KOPT-K1 (cell line): ENCODE results near the gene WFDC1.
"Not testable (repeated sequence)": the region's sequence is repeated elsewhere in the genome, so short reads cannot be mapped to it uniquely, and the experiment has no call there.

ENCODE experiments used
- H3K27ac ChIP-seq: fragments of 200-600 bp; sonication (generic); 2 replicates; pipeline ENCODE4 v1.5.1; 2016; ENCODE audit warnings: antibody characterized with exemption, mild to moderate bottlenecking, low read depth, low read length; ENCODE audit not compliant: poor library complexity, severe bottlenecking
- H3K36me3 ChIP-seq: fragments of 200-600 bp; sonication (generic); 2 replicates; pipeline ENCODE4 v1.5.1; 2017; ENCODE audit warnings: antibody characterized with exemption, mild to moderate bottlenecking, low read length, moderate library complexity; ENCODE audit not compliant: insufficient read depth
- H3K9me3 ChIP-seq: fragments of 200-600 bp; sonication (generic); 2 replicates; pipeline ENCODE4 v1.5.1; 2017; ENCODE audit warnings: antibody characterized with exemption, low read length, mild to moderate bottlenecking; ENCODE audit not compliant: insufficient read depth, poor library complexity, severe bottlenecking

Gene WFDC1

DNA sequence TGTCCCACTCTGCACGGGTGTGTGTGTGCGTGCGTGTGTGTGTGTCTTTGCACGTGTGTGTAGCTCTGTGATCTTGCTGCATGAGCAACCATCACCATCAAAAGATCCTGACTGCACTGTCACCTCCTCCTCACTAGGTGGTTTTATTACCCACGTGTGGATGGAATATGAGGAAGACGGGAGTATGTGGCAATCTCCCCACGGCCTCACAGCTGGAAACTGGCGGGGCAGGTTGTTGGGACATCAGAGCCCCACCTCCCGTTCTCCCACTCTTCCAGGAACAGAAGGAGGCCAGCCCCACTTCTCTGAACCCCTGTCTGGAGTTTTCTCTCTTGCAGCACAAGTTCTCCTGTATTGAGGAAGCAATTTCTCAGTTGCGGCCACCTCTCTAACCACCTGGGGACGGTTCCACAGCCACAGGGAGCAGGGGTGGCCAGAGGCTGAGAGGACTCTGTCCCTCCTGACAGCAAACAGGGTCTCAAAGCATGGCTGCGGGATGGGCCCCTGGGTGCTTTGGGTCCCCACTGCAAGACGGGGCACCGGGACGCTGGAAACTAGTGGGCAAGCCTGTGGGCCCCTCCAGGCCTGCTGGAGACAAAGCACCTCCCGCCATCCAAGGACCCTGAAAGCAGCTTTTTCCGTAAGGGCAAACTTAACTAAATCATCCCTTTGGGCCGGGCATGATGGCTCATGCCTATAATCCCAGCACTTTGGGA, 45.8 kb downstream of the WFDC1 start:
- Histone ChIP-seq H3K27ac (no peak overlapping the region), H3K36me3 (no peaks in the 10 kb centered on the region), H3K9me3 (peaks cover 16% of the 10 kb centered on the region)

DNA sequence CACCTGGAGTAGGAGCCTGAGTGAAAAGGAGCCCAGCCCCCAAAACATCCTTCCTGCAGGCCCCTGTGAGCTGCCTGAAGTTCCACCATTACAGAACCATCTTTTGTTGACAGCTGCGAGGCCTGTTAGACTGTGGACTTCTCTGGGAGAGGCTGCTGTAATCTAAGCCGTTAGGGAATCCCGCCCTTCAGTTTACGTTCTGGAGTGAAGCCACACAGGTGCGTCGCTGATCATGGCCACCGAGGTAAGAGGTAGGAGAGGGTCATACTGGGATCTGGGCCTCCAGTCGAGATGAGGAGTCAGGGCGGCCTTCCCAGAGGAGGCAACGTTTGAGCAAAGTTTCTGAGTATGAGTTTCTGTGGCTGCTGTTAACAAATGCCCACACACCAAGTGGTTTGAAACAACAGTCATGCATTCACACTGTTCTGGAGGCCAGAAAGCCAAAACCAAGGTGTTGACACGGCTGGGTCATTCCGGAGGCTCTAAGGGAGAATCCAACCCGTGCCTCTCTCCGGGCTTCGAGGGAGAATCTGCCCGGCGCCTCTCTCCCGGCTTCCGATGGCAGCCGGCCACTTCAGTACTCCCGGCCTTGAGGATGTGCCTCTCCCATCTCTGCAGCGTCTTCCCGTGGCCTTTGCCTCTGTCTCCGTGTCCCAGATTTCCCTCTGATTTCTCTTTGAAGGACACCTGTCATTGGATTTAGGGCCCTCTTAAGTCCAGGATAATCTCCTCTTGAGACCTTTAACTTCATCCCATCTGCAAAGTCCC, 47.0 kb downstream of the WFDC1 start:
- H3K27ac ChIP-seq = no peak overlapping the region
- H3K9me3 ChIP-seq = peaks cover 12% of the 10 kb centered on the region
- no peaks in the 10 kb centered on the region for H3K36me3 ChIP-seq

DNA sequence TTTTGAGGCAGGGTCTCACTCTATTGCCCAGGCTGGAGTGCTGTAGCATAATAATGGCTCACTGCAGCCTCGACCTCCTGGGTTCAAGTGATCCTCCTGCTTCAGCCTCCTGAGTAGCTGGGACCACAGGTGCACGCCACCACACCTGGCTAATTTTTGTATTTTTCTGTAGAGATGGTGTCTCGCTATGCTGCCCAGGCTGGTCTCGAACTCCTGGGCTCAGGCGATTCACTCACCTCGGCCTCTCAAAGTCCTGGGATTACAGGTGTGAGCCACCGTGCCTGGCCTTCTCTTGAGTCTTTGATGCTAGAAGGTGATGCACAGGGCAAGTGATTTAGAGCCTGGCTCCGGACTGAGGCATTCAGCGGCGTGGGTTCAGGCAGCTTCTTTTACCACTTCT, 49.1 kb downstream of the WFDC1 start:
- H3K9me3 ChIP-seq, H3K36me3 ChIP-seq, H3K27ac ChIP-seq: not testable (repeated sequence)

DNA sequence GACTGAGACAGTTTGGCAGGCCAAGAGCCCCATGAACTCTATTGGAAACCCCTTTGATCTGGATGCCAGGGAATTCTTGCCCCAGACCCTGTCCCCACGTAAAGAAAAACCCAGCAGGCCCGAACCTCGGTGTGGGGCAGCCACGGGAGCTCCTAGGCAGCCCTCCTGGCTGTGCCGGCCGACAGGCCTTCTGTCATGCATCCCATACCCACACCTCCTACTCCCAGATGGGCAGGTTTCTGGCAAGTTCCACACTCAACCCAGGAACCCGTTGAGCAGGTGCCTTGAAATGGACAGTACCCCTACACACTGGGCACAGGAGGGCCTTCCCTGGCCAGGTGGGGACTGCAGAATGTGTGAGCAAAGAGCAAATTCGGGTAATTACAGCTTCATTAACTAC, 50.1 kb downstream of the WFDC1 start:
- Histone ChIP-seq H3K9me3 (no peaks in the 10 kb centered on the region), H3K36me3 (no peaks in the 10 kb centered on the region), H3K27ac (no peak overlapping the region)

DNA sequence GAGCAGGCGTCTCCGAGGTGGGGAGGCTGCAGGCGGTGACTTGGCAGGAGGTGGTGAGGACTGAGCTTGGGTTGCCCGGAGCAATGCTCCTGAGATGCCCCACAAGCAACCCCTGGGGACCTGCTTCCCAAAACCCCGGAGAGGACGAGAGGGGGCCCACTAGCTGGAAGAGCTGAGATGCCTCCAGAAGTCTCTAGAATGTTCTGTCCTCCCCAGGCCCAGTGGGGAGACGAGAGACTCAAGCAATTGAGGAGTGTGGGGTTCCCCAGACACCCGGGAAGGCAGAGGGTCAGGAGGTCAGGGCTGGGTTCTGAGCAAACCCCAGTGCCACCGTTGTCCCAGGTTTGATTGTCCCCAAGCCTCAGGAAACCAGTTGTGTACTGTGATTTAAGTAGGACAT, 52.5 kb downstream of the WFDC1 start:
- Histone ChIP-seq H3K9me3 (no peaks in the 10 kb centered on the region), H3K27ac (no peak overlapping the region), H3K36me3 (no peaks in the 10 kb centered on the region)

DNA sequence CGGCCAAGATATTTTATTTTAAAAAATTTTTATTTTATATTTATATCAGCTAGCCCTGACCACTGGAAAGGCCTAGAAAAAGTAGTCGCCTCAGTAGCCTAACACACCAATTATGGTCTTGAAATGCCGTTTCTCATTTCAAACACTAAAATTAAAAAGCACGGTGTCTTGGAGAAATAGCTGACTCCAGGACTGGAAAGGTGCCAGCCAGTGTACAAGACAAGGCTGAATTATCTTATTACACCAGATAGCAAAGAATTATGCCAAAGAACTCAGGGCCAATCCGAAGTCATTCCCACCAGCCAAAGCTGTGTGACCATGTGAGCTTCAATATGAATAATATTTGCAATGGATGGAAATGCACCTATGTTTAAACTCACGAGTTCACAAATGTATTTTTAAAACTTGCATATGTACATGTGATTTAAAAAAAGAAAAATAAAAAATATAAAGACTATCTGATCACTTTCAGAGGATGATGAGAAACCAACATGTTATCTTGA, 53.8 kb downstream of the WFDC1 start:
- no peaks in the 10 kb centered on the region for H3K36me3 ChIP-seq
- H3K27ac ChIP-seq = no peak overlapping the region
- H3K9me3 ChIP-seq = no peaks in the 10 kb centered on the region

DNA sequence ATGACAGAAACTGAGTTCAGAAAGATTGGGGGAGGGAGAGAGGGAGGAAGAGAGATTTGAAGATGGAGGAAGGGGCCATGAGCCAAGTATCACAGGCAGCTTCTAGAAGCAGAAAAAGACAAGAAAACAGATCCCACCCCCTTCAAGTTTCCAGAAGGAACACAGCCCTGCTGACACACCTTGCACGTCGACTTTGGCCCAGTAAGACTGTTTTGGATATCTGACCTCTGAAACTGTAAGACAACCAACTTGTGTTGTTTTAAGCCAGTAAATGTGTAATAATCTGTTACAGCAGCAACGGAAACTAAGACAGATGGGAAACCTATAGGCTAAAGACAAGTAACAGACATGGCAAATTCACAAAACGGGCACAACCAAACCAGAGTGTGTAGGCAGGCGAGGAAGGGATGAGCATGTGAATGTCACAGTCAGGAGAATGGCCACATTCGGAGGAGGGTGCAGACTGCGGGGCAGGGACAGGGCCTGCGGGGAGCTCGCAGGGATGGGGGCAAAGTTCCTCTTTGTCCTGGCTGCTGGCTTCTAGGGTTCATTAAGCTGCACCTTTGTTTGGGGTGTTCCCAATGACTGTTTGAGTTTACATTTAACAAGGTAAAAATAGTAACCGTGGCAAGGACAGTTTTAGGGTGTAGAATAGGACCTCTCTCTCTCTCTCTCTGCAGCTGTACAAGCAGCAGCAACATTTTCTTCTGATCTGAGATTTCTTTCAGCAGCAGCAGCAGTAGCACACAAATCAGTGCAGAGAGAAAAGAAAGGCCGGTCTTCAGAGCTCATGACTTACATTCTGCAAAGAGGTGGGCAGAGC, 55.4 kb downstream of the WFDC1 start:
- Histone ChIP-seq H3K9me3 (no peaks in the 10 kb centered on the region), H3K36me3 (no peaks in the 10 kb centered on the region), H3K27ac (no peak overlapping the region)

DNA sequence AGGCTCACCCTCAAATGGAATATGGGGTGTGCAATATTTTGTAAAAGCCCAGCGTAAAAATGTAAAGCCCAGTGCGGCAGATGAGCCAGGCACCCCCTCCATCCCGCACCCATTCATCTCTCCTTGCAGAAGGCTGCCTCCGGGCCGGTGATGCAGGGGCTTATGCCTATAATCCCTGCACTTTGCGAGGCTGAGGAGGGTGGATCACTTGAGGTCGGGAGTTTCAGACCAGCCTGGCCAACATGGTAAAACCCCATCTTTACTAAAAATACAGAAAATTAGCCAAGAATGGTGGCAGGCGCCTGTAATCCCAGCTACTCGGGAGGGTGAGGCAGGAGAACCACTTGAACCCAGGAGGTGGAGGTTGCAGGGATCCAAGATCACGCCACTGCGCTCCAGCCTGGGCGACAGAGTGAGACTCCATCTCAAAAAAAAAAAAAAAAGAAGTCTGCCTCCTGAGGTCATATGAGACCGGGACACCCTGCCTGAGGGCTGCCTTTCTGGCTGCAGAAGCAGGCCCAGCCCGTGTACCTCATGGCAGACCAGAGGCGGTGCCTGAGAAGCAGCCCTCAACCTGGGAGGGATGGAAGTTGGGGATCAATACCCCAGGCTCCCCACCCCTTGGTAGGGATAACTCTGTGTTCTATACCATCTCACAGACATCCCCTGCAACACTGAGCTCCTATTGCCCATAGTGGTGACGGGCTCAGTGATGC, 56.2 kb downstream of the WFDC1 start:
- Histone ChIP-seq H3K36me3 (no peaks in the 10 kb centered on the region), H3K9me3 (no peaks in the 10 kb centered on the region), H3K27ac (no peak overlapping the region)

DNA sequence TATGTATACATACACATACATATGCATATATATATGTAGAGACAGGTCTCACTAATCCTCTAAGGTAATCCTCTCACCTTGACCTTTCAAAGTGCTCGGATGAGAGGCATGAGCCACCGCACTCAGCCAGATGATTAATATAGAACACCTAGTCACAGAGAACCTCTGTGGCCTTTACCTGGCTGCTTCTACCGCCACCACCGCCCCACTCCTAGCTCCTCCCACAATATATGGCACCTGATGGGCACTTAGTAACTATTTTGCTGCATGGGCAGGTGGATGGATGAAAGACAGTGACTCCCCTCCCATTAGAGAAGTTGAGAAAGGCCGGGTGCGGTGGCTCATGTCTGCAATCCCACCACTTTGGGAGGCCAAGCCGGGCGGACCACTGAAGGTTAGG, 57.0 kb downstream of the WFDC1 start:
- no peaks in the 10 kb centered on the region for H3K9me3 ChIP-seq
- no peaks in the 10 kb centered on the region for H3K36me3 ChIP-seq

DNA sequence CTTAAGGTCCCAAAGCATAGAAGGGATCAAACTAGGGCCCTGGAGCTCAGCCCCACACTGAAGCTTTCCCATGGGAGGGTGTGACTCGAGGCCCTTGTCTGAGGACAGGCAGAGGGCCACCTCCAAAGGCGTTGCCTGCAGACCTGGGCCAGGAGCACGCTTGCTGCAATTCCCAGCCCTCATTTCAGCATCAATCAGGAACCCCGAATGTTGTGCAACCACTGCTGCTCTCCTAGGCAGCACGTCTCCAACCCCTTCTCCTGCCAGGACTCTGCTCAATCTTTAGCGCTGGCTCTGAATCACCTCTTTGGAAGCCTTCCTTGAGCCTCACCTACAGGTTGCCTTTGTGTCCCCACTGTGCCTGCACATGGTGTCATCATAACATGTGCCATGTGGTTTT, 59.6 kb downstream of the WFDC1 start:
- Histone ChIP-seq H3K36me3 (no peaks in the 10 kb centered on the region), H3K27ac (no peak overlapping the region), H3K9me3 (no peaks in the 10 kb centered on the region)

More for the DNA sequence above, 57.0 kb downstream of the WFDC1 start:
- H3K27ac ChIP-seq = no peak overlapping the region

DNA sequence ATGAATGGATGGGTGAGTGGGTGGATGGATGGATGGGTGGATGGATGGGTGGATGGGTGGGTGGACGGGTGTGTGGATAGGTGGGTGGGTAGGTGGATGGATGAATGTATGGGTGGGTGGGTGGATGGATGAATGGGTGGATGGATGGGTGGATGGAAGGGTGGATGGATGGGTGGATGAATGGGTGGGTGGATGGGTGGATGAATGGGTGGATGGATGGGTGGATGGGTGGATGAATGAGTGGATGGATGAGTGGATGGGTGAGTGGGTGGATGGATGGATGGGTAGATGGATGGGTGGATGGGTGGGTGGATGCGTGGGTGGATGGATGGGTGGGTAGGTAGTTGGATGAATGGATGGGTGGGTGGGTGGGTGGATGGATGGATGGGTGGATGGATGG, 60.5 kb downstream of the WFDC1 start:
- no peak overlapping the region for H3K27ac ChIP-seq
- H3K36me3 ChIP-seq = no peaks in the 10 kb centered on the region
- H3K9me3 ChIP-seq = no peaks in the 10 kb centered on the region

DNA sequence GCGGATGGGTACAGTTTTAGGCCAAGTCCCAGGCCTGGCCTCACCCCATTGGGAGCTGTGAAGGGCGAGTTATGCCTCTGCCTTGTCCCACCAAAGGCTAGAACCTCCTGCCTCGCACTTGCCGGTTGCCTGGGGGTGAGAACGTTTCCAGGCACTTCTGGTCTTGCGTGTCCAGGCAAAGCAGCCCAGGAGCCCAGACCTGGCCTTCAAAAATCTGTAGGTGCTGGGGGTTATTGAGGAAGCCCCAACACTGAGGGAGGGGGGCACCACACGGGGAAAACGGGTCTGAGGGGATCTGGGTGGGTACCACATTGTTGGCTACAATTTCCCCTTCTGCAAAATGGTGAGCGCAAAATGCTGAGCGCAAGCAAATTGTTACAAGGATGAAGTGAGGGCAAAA, 61.5 kb downstream of the WFDC1 start:
- H3K9me3 ChIP-seq = no peaks in the 10 kb centered on the region
- no peaks in the 10 kb centered on the region for H3K36me3 ChIP-seq
- no peak overlapping the region for H3K27ac ChIP-seq

DNA sequence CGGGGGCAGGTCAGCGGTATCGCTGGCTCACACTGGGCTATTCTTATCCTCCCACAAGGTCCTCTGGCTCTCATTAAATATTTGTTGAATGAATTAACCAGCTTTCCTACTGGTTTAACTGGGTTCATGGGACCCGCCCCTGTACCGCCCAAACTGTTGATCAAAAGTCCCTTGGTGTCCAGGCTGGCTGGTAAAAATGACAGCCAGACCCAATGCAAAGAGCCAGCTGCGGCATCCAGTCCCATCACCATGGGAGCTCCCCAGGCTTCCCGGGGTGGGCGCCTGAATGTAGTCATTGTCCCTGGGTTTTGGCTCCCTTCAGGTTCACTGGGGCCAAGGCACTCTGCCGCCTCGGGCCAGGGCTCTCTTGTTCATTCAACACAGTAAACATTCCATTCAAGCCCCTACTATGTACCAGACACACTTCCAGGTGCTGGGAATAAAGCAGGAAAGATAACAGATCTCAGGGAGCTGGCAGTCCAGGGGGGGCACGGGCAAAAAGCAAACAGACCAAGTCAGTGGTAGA, 62.0 kb downstream of the WFDC1 start:
- no peaks in the 10 kb centered on the region for H3K36me3 ChIP-seq
- no peak overlapping the region for H3K27ac ChIP-seq
- H3K9me3 ChIP-seq = no peaks in the 10 kb centered on the region

DNA sequence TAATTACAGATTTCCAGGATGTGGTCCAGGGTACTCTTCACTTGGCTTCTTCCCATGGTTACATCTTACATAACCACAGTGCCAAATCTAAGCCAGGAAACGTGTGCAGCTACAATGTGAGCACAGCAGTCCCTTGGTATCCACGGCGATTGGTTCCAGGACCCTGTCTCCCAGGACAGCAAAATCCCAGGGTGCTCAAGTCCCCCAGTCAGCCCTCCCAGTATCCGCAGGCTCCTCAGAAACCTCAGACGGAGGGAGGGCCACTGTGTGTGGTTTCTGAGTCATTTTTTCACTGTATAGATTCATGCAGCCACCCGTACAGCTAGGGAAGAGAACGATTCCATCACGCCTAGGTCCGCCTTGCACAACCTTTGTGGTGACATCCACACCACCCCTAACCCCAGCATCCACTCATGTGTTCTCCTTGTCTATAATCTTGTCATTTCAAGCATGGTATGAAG, 62.5 kb downstream of the WFDC1 start:
- Histone ChIP-seq H3K9me3 (no peaks in the 10 kb centered on the region), H3K27ac (no peak overlapping the region), H3K36me3 (no peaks in the 10 kb centered on the region)
